ENCODE results near the gene RTP3.

DNA sequence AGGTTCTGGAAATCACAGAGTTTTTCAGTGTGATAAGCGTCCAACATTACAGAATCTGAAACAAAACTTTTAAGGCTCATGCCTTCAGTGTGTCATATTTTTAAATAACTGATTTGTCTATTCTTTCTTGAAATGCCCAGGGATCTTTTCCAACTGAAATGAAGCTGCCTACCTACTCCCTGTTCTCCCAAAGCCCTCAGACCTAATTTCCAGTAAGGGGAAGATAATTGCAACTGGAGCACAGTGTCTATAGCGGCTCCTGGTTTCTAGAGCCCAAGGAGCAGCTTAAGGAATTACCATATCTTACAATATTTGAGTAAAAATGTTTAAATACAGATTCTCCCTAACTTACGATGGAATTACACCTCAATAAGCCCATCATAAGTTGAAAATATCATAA lies 35.3 kb downstream of the RTP3 start:
- TF ChIP-seq, protein P1, sequence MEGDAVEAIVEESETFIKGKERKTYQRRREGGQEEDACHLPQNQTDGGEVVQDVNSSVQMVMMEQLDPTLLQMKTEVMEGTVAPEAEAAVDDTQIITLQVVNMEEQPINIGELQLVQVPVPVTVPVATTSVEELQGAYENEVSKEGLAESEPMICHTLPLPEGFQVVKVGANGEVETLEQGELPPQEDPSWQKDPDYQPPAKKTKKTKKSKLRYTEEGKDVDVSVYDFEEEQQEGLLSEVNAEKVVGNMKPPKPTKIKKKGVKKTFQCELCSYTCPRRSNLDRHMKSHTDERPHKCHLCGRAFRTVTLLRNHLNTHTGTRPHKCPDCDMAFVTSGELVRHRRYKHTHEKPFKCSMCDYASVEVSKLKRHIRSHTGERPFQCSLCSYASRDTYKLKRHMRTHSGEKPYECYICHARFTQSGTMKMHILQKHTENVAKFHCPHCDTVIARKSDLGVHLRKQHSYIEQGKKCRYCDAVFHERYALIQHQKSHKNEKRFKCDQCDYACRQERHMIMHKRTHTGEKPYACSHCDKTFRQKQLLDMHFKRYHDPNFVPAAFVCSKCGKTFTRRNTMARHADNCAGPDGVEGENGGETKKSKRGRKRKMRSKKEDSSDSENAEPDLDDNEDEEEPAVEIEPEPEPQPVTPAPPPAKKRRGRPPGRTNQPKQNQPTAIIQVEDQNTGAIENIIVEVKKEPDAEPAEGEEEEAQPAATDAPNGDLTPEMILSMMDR (IDR thresholded peaks at IDR 0.05; ENCODE audit: low read length): no peak
- no peak for TF ChIP-seq EZH2phosphoT487 (IDR thresholded peaks at IDR 0.05; ENCODE audit: low read length)

Measured in MM.1S (cell line).